CD4-positive, alpha-beta T cell (primary cell): ENCODE results near the gene DMKN. TPM values are rescaled to one million over a fixed set of nuclear protein-coding genes. Genes with fewer than 3 reads are reported as not detected.

ENCODE experiments used
- ATAC-seq: fragments of 200-7000 bp; cut with Tn5 transposase; one replicate; pipeline ENCODE4 v1.10.0; 2022; ENCODE audit warnings: mild to moderate bottlenecking; ENCODE audit not compliant: poor library complexity
- CTCF ChIA-PET: fragments of 350-600 bp; sonication (Branson Sonifier 250); formaldehyde crosslinking; loops from one replicate; lab custom pipeline; 2021; ENCODE audit warnings: antibody characterized with exemption, inconsistent platforms; lab: Charles Lee
- POLR2A ChIA-PET: fragments of 350-600 bp; sonication (Branson Sonifier 250); formaldehyde crosslinking; loops from one replicate; lab custom pipeline; 2021; ENCODE audit warnings: antibody characterized with exemption, inconsistent platforms; lab: Charles Lee
- DNase-seq, 14 experiments: peaks; one replicate each; pipeline ENCODE4 v3.0.0-alpha.2; 2013 to 2020; ENCODE audit warnings: mixed read lengths in 2 of 14
- H3K27ac ChIP-seq, 2 donors: one replicate each; pipeline versions ENCODE4 v1.5.1 to v1.7.0; 2013; ENCODE audit warnings: low read length in 2 of 2, low read depth in 1 of 2, mild to moderate bottlenecking in 1 of 2
- H3K27me3 ChIP-seq, 2 experiments: 1 replicate in 1 of 2; 2 replicates in 1 of 2; pipeline versions ENCODE4 v1.6.1 to v1.7.0; 2013; ENCODE audit warnings: low read length in 2 of 2, control low read depth in 1 of 2, mild to moderate bottlenecking in 1 of 2, moderate library complexity in 1 of 2; ENCODE audit not compliant: insufficient read depth in 2 of 2, control insufficient read depth in 1 of 2
- H3K36me3 ChIP-seq: one replicate; pipeline ENCODE4 v1.6.1; 2013; ENCODE audit warnings: low read length, control low read depth; ENCODE audit not compliant: insufficient read depth
- H3K4me1 ChIP-seq: one replicate; pipeline ENCODE4 v1.6.1; 2013; ENCODE audit warnings: low read length, control low read depth; ENCODE audit not compliant: insufficient read depth
- H3K4me3 ChIP-seq: one replicate; pipeline ENCODE4 v1.5.1; 2013; ENCODE audit warnings: mild to moderate bottlenecking, low read length, moderate library complexity
- H3K9me3 ChIP-seq, 2 experiments: 1 replicate in 1 of 2; 2 replicates in 1 of 2; pipeline versions ENCODE4 v1.6.1 to v1.7.0; 2013; ENCODE audit warnings: low read length in 2 of 2, mild to moderate bottlenecking in 2 of 2, control low read depth in 1 of 2, moderate library complexity in 1 of 2; ENCODE audit not compliant: control insufficient read depth in 1 of 2, insufficient read depth in 1 of 2
- H3K27ac Mint-ChIP-seq: one replicate; pipeline ENCODE4 v1.8.0; 2020; ENCODE audit warnings: mixed read lengths
- H3K27me3 Mint-ChIP-seq: one replicate; pipeline ENCODE4 v1.8.0; 2021; ENCODE audit warnings: mixed read lengths
- H3K36me3 Mint-ChIP-seq: one replicate; pipeline ENCODE4 v1.8.0; 2021; ENCODE audit warnings: low read depth, mixed read lengths
- H3K4me1 Mint-ChIP-seq: one replicate; pipeline ENCODE4 v1.8.0; 2021; ENCODE audit warnings: low read depth, mixed read lengths
- H3K4me3 Mint-ChIP-seq: one replicate; pipeline ENCODE4 v1.8.0; 2020; ENCODE audit warnings: mild to moderate bottlenecking, mixed read lengths
- H3K9me3 Mint-ChIP-seq: one replicate; pipeline ENCODE4 v1.8.0; 2020; ENCODE audit warnings: mixed read lengths
- CTCF ChIP-seq: fragments of 200-600 bp; IDR thresholded peaks from one replicate; pipeline ENCODE4 v1.8.0; 2022; ENCODE audit warnings: antibody characterized with exemption, mild to moderate bottlenecking
- intact Hi-C, 2 experiments: fragments of 100-400 bp; cut with DNase I in 1 of 2; cut with micrococcal nuclease in 1 of 2; formaldehyde crosslinking; loops; one replicate each; pipeline versions ENCODE4 v1.15.1 to v1.9.0; 2023 to 2025; cut with DNase I, micrococcal nuclease
- total RNA-seq, 174 experiments: library from RNA in 2 of 174; stranded (reverse) in 2 of 174; gene quantifications; one replicate each; pipeline ENCODE4 v1.2.3 and lab custom pipeline; 2021 to 2026

DMKN gene
- total RNA-seq, 2 experiments from 2014 or later: not detected

- ChIA-PET CTCF (no interaction called here), POLR2A (interaction anchor here (0.7 kb wide), 1 partner anchor 52 kb away, joined by 3 read pairs; no protein-coding TSS in a partner anchor)
- no peaks in the 10 kb centered on the region for H3K36me3 ChIP-seq
- peak; percentile 79 for ATAC-seq
- peak in 13 of 14 experiments; percentile 20 to 73 (median 39) for DNase-seq
- peaks cover 15 to 28% of the 10 kb centered on the region in 2 experiments for H3K27me3 ChIP-seq
- intact Hi-C loops: no loop called here
- no peaks in the 10 kb centered on the region for H3K9me3 Mint-ChIP-seq
- TF ChIP-seq CTCF: no peak
- no peak overlapping the region for H3K27ac Mint-ChIP-seq
- H3K9me3 ChIP-seq: peaks cover 0 to 16% of the 10 kb centered on the region in 2 experiments
- H3K4me1 ChIP-seq: peaks cover 17% of the 10 kb centered on the region
- no peaks in the 10 kb centered on the region for H3K36me3 Mint-ChIP-seq
- peak overlapping the region; percentile 45 for H3K4me3 ChIP-seq
- peaks cover 57% of the 10 kb centered on the region for H3K27me3 Mint-ChIP-seq
- H3K27ac ChIP-seq: no peak overlapping the region
- H3K4me3 Mint-ChIP-seq: peak overlapping the region; percentile 83
- H3K4me1 Mint-ChIP-seq: peaks cover 15% of the 10 kb centered on the region
Observed at GRCh38 chr19:35557539-35558399, 44.3 kb upstream of the DMKN start.

- peaks cover 17% of the 10 kb centered on the region for H3K4me1 ChIP-seq
- no peak for ATAC-seq
- peaks cover 0 to 10% of the 10 kb centered on the region in 2 experiments for H3K9me3 ChIP-seq
- ChIA-PET POLR2A (no interaction called here), CTCF (no interaction called here)
- H3K27ac Mint-ChIP-seq: no peak overlapping the region
- TF ChIP-seq CTCF: no peak
- no peaks in the 10 kb centered on the region for H3K36me3 Mint-ChIP-seq
- DNase-seq: peak in 1 of 14 experiments; percentile 9
- H3K4me3 Mint-ChIP-seq: peak overlapping the region; percentile 40
- peaks cover 15% of the 10 kb centered on the region for H3K4me1 Mint-ChIP-seq
- peaks cover 15 to 20% of the 10 kb centered on the region in 2 experiments for H3K27me3 ChIP-seq
- H3K27me3 Mint-ChIP-seq: peaks cover 49% of the 10 kb centered on the region
- no peaks in the 10 kb centered on the region for H3K9me3 Mint-ChIP-seq
- no peaks in the 10 kb centered on the region for H3K36me3 ChIP-seq
- H3K27ac ChIP-seq: no peak overlapping the region
- intact Hi-C loops: no loop called here
- no peak overlapping the region for H3K4me3 ChIP-seq
Observed at GRCh38 chr19:35556846-35557538, 43.5 kb upstream of the DMKN start.

GRCh38 chr19:35556025-35556590 lies 42.7 kb upstream of the DMKN start:
- ATAC-seq: no peak
- peaks cover 0 to 9% of the 10 kb centered on the region in 2 experiments for H3K9me3 ChIP-seq
- H3K4me1 ChIP-seq: peaks cover 17% of the 10 kb centered on the region
- DNase-seq: peak in 1 of 14 experiments; percentile 6
- intact Hi-C loops: no loop called here
- peaks cover 40% of the 10 kb centered on the region for H3K27me3 Mint-ChIP-seq
- H3K27ac ChIP-seq: no peak overlapping the region
- no peaks in the 10 kb centered on the region for H3K36me3 Mint-ChIP-seq
- H3K4me1 Mint-ChIP-seq: peaks cover 15% of the 10 kb centered on the region
- CTCF ChIA-PET: no interaction called here
- peak overlapping the region; percentile 9 for H3K4me3 Mint-ChIP-seq
- no peaks in the 10 kb centered on the region for H3K36me3 ChIP-seq
- H3K27me3 ChIP-seq: peaks cover 15% of the 10 kb centered on the region in 2 experiments
- POLR2A ChIA-PET: no interaction called here
- no peak overlapping the region for H3K27ac Mint-ChIP-seq
- no peak for TF ChIP-seq CTCF
- H3K4me3 ChIP-seq: no peak overlapping the region
- no peaks in the 10 kb centered on the region for H3K9me3 Mint-ChIP-seq
